HG03103 (cell line): ENCODE data around the gene NDUFV2.
A peak's percentile ranks its signal among the peaks of the same experiment; 100 is the strongest.

ENCODE experiments used
- ATAC-seq: cut with Tn5 transposase; IDR thresholded peaks from one replicate; pipeline ENCODE4 v1.9.1; 2021; ENCODE audit warnings: low read depth; ENCODE audit not compliant: unreplicated experiment

NDUFV2 gene

GRCh38 chr18:9102508-9103375 lies at the start of gene NDUFV2:
Gene NDUFV2, plus strand, starts transcription at chr18:9102699. Its CDS starts 45 bp downstream, at chr18:9102744.
- peak; percentile 81 for ATAC-seq

- no peak for ATAC-seq
Measured at GRCh38 chr18:9053814-9054213, 48.7 kb upstream of the NDUFV2 start.

DNA sequence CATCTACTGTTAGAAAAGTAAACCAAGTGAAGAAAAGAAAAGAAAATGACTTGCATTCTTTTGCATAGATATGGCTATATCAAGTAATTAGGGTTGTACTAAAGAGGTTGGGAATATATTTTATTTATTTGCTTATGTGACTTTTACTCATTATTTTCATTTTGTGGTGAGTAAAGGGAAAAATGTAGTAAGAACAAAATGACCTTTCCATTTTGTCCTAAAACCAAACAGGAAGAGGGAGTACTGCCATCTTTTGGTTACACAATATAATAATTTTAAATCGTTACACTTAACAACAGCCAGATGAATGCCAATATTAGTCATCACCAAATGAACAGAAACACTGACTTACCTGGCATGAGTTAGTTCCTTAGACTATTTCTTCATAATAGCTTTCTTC lies 47.3 kb upstream of the NDUFV2 start:
- ATAC-seq, result no peak

- no peak for ATAC-seq
Measured at GRCh38 chr18:9055626-9056025, 46.9 kb upstream of the NDUFV2 start.

- no peak for ATAC-seq
Measured at GRCh38 chr18:9057646-9058045, 44.9 kb upstream of the NDUFV2 start.

DNA sequence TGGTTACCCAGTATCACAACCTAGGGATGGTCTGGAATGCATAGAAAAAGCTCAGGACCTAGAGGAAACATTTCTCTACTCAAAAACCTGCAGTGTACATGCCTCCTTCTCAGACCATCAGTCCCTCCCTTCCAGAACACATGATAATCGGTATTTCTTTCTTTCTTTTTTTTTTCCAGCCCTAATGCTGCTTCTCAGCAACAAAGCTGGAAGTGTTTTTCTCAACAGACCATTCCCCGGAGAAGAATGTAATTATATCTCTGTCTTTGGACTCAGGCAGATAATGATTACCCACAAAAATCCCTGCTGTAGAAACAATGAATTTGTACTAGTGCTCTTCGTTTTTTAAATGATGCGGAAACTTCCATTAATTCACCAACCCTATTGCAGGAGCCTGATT lies 44.1 kb upstream of the NDUFV2 start:
- ATAC-seq, result no peak

DNA sequence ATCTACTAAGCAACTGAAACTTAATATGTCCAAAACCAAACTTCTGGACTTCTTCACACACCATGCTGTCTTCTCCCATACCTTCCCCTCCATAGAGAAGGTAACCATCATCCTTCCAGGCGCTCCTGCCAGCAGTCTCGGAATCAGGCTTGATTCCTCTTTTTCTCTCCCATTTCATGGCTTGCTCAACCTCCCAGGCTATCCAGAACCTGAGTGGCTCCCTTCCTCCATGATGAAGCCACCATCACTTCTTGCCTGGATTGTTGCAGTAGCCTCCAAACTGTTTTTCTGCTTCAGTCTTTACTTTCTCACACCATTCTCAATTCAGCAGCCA lies 40.1 kb upstream of the NDUFV2 start:
- ATAC-seq, result no peak

GRCh38 chr18:9065864-9066263 lies 36.6 kb upstream of the NDUFV2 start:
- ATAC-seq, result no peak

DNA sequence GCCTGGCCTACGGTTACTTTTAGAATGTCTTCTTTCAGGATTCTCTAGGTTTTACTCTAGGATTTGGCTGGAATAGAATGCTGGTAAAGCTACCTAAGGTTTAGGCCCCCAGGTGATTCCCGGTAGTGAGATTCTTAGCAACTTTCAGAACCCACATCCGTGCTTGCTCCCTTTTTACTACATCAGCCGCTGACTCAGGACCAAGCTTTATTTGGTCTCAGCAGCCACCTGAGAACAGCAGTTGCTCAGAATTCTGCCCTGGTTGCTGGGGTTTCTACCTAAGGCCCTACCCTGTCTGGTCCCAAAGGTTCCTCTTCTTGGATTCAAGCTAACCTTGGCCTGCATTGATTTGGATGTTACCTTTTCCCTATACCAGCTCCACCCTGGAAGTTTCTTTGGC lies 36.1 kb upstream of the NDUFV2 start:
- ATAC-seq, result no peak

- ATAC-seq, result peak; percentile 58
Measured at GRCh38 chr18:9066817-9067306, 35.6 kb upstream of the NDUFV2 start.

- ATAC-seq, result no peak
Measured at GRCh38 chr18:9067823-9068222, 34.7 kb upstream of the NDUFV2 start.

DNA sequence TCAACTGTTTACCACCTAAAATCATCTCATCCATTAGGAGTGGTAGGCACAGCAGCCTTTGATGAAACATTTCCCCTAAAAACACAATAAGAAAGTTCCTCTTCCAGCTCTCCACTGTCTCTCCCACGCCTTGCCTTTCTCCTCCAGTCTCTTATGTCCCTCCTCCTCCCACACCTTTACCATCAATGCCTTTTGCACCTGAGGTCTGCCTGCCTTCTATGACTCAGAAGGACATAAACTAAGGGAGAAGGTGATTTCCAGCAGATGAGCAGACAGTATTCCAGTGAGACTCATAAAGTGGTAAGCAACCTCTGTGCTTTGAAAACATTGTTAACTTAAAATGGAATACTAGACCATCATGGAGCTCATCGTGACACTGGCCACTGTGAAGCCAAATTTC lies 34.2 kb upstream of the NDUFV2 start:
- ATAC-seq, result no peak

- ATAC-seq, result no peak
Measured at GRCh38 chr18:9069601-9070000, 32.9 kb upstream of the NDUFV2 start.

GRCh38 chr18:9070212-9070611 lies 32.3 kb upstream of the NDUFV2 start:
- ATAC-seq, result no peak

DNA sequence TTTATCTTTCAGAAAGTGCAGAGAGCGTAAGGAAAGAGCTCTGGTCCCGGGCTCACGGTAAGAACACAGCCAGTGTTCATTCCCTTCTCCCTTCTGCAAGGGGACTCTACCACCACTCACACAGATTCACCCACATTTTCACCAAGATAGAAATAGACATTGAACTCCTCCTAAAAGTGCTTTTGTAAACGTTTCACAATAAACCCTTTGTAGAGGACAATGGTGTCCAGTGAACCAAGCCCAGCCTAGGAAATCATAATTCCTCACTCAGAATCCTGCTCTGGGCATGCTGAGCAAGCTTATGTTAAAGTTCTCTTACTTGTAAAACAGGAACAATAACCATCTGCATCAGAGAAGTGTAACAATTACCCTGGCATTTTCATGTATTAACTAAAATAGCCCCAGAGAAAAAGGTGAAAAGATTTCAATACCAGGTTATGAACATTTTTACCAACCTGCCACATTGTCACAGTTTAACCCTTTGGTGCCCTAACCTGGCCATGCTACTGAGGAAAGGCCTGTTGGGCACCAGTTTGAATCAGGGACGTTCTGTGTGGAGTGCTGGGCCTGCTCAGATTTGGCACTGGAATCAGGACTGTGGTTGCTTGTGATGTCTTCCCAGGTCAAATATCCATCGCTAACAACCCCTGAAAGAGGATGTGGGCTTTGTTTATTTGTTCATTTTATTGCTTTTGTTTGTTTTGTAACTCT lies 22.5 kb upstream of the NDUFV2 start:
- no peak for ATAC-seq

DNA sequence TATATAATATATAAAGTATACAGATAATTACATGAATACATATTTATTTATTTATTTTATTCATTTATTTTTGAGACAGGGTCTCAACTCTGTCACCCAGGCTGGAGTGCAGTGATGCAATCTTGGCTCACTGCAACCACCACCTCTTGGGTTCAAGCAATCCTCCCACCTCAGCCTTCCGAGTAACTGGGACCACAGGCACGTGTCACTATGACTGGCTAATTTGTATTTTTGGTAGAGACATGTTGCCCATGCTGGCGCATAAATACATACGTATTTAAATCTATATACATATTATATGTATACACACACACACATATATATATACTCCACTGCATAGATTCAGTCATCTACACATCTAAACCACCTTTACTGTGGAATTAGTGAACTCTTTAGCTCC lies 20.6 kb upstream of the NDUFV2 start:
- ATAC-seq, result no peak

- peak; percentile 89 for ATAC-seq
Measured at GRCh38 chr18:9082711-9083510, 19.6 kb upstream of the NDUFV2 start.

- no peak for ATAC-seq
Measured at GRCh38 chr18:9086015-9086414, 16.5 kb upstream of the NDUFV2 start.

GRCh38 chr18:9086624-9087023 lies 15.9 kb upstream of the NDUFV2 start:
- no peak for ATAC-seq

DNA sequence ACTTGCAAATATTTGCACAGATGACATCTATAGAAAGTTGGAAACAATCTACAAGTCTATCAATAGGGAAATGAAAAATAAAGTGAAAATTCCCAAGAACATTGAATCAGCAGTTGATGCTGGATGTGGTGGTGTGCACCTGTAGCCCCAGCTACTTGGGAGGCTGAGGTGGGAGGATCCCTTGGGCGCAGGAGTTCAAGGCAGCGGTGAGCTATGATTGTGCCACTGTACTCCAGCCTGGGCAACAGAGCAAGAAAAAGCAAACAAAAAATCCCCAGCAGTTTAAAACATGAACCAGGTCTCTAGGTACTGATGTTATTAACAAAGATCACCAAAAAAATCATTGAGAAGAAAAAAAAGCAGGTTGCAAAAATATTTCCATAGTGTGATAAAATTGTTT lies 15.4 kb upstream of the NDUFV2 start:
- no peak for ATAC-seq

GRCh38 chr18:9088252-9088651 lies 14.2 kb upstream of the NDUFV2 start:
- no peak for ATAC-seq
